HTR-8/SVneo (cell line): ENCODE results near the gene CRBN.

Experiments
- DNase-seq: peaks from one replicate; pipeline ENCODE4 v3.0.0; 2011; ENCODE audit warnings: low spot score, mixed read lengths; ENCODE audit not compliant: insufficient read length
- FAIRE-seq: peaks from 2 replicates; lab custom pipeline; 2011; peaks lifted over from hg19 to GRCh38; lab: Jason Lieb, UNC

CRBN gene

DNA sequence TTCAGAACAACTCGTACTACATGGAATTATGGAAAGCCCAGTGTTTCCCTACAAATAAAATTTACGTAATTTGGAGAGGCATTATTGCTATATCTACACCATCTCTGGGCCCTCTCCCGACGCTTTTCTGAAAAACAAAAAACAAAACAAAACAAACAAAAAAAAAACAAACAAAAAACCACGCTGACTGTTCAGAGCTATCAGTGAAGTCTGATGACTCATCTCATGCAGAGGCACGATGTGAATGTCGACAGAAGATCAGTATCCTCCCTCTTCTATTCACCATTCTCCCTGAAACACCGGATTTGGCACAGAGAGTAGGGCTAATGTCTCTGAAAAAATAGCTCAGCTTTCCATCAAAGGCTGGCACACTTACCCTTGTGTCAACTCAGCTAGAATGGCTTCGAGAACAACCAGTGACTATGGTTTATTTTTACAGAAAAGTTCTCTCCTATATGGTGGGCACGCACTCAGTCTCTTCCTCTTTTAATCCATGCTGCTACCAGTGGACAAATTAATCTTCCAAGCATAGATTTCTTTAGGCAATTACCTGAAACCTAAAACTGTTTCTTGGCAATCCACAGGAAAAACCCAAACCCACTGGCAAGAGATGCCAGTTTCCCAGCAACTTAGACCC lies 1.5 kb downstream of the CRBN start:
- FAIRE-seq = no peak
- no peak for DNase-seq

DNA sequence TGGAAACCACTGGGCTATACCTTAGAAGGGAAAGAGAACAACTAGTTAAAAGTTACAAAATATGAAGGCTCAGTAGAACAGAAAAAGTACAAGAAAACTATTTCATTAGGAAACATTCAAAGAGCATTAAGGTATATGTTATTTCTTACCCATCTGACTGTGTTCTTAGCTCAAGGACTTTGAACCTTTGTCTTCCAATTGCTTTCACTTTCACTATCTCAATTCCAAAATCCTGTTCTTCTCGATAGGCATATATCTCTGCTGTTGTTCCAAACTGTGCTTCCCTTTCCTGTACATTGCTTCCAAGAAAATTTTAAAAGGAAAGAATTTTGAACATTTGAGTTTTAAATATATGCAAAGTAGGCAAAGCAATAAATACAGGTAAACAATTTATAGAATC lies 6.9 kb downstream of the CRBN start:
- FAIRE-seq = no peak
- DNase-seq = no peak

DNA sequence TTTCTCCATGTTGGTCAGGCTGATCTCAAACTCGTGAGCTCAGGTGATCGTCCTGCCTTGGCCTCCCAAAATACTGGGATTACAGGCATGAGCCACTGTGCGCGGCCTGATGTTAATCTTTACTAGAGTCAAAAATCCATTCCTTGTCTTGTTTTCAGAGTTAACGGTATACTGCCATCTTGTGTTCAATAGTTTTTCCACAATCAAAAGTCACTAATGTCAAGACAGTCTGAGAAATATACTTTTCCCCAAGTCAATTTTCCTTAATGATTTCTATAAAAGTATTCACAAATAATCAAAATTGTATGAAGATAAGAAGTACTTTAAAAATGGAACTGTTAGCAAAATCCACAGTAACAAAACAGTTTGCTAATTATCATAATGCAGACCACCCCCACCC lies 8.5 kb downstream of the CRBN start:
- no peak for DNase-seq
- FAIRE-seq = no peak

- FAIRE-seq = no peak
Measured at GRCh38 chr3:3165650-3166049, 13.8 kb downstream of the CRBN start.

DNA sequence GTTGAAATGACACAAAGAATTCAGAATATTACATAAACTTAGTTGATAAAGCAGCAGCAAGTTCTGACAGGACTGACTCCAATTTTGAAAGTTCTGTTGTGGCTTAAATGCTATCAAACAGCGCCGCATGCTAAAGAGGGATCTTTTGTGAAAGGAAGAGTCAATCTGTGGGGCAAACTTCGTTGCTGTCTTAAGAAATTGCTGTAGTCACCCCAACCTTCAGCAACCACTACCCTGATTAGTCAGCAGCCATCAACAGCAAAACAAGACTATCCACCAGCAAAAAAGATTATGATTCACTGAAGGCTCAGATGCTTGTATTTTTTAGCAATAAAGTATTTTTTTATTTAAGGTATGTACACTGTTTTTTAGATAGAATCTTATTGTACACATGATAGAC lies 14.2 kb downstream of the CRBN start:
- no peak for DNase-seq
- FAIRE-seq = no peak

More at GRCh38 chr3:3165650-3166049, 13.8 kb downstream of the CRBN start:
- no peak for DNase-seq

DNA sequence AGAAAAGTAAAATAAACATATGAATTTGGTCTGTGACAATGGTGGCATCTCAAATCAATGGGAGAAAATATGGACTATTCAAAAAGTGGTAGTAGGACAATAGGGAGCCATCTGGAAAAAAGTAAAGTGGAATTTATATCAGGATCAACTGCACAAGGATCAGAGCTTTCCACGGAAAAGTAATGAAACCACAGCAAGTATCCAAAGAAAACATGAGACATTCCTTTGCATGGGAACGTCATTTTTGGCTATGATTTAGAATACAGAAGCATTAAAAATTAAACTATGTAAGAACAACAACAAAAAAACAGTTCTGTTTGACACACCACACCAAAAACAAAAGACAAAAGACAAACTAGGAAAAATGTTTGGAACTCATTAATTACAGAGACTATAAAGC lies 18.7 kb downstream of the CRBN start:
- no peak for DNase-seq
- FAIRE-seq = no peak

- no peak for DNase-seq
- no peak for FAIRE-seq
Measured at GRCh38 chr3:3157484-3157883, 22.0 kb downstream of the CRBN start.

GRCh38 chr3:3154879-3155610 lies 24.4 kb downstream of the CRBN start:
- FAIRE-seq = no peak

GRCh38 chr3:3151513-3151912 lies 28.0 kb downstream of the CRBN start:
- FAIRE-seq (no peak), DNase-seq (no peak)

More at GRCh38 chr3:3154879-3155610, 24.4 kb downstream of the CRBN start:
- no peak for DNase-seq

DNA sequence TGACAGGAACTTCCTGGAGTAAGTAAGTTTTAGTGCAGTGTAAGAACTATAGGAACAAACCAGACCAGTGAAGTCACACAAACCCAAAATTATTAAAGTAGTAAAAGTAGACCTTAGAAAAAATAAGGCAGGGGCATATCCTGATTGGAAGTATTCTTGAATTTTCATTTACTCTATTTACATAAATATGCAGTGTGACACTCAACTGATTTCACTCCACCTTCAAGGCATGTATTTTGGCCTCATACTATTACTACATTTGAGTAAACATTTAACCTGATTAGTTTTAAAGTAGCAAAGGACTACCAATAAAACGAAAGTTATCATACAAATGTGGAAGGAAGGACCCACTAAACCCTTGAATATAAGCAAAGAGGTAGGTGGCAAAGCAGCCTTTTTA lies 29.9 kb downstream of the CRBN start:
- no peak for DNase-seq
- FAIRE-seq = no peak

DNA sequence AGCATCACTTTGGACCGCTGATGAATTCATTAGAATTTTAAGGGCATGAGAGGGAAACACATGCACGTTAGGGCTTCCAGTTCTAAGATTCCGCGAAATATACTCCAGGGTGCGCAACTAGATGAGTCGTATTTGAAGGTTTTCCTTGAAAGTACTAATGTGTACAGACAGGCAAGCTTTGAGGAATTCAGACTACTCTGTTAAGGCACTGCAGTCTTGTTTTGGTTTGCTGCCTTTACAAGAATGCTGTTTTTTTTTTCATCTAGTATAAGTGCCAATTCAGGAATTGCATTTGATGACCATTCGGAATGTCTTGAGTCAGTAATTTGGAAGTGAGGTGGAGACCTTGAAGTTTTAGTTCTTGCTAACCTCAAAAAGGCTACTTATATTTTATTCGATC lies 33.7 kb downstream of the CRBN start:
- DNase-seq (no peak), FAIRE-seq (no peak)

DNA sequence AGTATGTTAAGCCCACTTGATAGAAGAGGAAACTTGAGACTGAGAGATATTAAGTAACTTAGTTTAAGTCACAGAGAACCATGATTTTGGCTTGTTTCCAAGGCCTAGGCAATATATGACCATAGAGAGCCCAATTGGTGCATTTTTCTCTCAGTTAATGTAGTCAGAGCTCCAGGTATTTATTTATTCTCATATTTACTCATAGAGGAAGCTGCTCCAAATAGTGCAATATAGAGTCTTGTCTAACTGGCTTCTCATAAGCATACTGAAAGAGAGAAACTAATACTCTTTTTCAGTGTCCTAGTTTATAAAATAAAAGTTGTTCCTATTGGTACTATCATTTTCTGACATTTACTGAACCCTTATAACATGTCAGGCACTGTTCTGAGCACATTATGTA lies 37.6 kb downstream of the CRBN start:
- DNase-seq (no peak), FAIRE-seq (no peak)

DNA sequence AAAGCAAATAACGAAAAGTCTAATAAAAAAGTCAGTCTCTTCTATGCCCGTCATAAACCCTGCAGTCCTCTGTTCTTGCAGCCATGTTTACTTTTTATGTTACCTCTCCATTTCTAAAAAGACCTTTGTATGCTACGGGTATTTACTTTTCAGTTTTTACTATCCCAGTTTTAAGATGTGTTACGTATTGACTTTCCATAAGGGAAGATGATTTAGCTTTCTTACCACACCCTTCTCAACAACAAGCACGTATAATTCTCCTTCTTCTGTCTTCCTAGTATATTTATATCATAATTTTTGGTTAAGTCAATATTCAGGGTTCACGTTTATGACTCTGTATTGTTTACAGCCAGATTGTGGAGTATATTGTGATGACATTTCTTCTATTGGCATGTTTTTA lies 42.0 kb downstream of the CRBN start:
- FAIRE-seq (no peak), DNase-seq (no peak)

DNA sequence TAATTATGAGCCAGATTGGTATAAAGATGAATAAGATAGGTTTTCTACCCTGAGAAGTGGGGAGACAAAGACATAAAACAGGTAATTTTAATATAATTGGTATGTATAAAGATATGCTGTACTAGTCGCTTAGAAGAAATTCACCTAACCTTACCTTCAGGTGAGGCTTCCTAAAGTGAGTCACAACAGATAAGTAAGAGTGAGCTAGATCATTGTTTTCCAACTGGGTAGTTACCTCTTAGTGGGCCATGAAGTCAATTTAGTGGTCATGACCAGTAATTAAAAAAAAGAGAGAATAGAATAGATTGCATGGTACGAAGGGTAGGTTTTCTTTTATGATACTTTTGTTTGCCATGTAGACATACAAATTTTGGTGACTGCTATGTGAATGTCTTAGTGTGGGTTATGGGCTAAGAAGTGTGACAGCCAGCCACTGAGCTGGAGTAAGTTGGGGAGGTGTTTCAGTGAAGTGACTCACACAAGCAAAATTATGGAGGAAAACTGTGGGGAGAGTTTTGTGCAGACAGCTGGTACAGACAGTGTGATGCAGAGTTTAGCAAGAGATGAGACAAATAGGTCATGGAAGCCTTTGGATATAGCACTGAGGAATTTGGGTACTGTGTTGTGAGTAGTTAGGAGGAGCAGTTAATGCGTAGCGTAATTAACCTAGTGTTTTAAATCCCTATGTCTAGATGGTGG lies 44.6 kb downstream of the CRBN start:
- DNase-seq (no peak), FAIRE-seq (no peak)

DNA sequence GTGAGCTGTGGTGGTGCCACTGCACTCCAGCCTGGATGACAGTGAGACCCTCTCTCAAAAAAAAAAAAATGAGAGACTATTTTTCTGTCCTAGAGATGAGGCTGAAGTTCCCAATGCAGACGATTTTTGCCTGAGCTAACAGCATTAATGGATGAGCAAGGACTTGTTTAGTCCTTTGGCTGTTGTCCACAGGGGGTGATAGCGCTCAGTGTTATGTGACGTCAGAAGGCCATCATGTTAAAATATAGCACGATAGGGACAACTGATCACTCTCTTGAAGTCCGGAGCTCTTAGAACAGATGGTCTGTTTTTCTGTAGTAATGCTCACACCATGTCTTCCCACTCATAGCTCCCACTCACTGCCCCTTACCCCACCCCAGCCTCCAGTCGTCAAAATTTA lies 46.0 kb downstream of the CRBN start:
- FAIRE-seq (no peak), DNase-seq (no peak)

DNA sequence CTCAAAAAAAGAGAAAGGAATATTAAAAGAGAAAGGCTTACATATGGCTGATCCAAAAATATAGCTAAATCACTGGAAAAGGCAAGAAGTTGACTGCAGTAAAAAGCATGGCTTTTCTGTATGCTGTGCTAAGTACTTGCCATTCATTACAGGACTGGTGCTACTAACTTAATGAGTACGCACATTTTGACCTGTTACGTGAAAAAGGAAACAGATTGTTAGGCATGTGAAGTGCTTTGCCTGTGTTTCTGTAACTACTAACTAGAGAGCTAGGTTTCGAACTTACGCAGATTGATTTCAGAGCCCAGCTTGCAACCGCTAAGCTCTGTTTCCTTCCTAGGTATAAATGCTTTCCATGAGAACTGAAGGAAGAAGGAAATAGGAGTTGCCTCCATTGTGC lies 49.9 kb downstream of the CRBN start:
- FAIRE-seq (no peak), DNase-seq (no peak)

DNA sequence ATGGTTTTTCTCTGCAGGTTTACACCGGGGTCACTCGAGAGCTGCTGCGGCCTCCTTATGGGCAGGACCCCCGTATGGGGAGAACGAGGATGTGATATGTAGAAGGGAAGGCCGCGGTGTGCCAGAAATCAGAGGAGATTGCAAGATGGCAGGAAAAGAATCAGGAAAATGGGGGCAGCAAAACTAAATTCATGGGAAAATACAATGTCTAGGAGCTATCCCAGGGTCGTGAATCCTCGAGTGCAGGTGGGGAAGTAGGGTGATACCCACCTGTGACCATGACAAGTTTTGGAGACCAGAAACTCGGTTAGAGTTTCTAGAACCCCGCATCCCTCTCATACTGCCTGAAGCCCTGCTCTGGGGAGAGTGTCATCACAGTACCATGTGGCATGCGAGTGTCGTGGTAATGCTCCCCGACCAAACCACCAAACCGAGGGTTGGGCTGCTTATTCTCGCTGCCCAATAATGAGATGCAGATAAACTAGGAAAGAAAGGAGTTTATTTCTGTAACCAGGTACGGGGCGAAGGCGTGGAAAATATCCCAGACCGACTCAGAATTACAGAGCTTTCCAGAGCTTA lies 52.0 kb downstream of the CRBN start:
- DNase-seq (no peak), FAIRE-seq (no peak)

DNA sequence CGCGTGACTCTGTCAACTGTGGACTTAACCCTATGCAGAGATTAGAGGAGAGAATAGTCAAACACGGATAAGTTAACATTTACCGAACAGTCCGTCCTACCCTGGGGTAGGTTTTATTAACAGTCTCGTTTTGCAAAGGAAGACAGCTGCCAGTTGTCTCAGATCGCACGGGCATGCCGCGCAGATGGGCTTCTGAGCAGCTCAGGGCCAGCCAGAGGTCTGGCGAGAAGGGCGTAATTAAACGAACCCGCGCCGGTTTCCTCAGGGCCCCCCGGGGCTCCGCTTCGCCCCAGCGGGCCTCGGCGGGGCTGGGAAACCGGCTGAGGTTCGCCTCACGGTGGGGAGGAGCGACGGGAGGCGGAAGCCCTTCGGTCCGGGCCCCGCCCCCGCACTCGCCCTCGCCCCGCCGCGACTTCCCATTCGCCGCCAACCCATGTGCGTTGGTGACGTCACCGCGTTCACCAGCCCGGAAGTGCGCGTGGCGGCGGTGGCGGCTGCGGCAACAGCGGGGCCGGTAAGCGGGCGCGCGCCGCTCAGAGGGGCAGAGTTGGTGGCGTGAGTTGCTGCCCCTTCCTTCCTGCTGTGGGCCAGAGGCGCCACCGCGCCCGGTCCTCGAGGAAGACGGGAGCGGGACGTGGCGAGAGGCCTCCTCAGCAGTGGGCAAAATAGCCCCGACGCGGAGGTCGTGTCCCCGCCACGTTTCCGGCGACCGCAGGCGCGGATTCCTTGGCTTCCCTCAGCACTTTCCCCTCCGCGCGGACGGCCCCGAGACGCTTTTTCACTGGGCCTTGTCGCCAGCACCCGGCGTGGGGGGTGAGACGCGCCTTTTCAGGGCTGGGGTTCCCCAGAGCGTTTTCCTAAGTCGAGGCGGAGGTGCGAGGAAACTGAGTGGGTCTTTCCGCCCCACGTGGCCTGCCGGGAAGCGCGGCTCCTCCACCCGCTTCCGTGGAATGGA lies 52.7 kb downstream of the CRBN start, which contains the start of gene TRNT1:
Gene TRNT1, plus strand, starts transcription at position 464 of the 955 bp plus-strand sequence. CDS start 2,101 bp downstream, outside the sequence.
- DNase-seq (peak; percentile 94), FAIRE-seq (peak; percentile 99)

- no peak for FAIRE-seq
- no peak for DNase-seq
Measured at GRCh38 chr3:3125977-3126376, 53.5 kb downstream of the CRBN start.

DNA sequence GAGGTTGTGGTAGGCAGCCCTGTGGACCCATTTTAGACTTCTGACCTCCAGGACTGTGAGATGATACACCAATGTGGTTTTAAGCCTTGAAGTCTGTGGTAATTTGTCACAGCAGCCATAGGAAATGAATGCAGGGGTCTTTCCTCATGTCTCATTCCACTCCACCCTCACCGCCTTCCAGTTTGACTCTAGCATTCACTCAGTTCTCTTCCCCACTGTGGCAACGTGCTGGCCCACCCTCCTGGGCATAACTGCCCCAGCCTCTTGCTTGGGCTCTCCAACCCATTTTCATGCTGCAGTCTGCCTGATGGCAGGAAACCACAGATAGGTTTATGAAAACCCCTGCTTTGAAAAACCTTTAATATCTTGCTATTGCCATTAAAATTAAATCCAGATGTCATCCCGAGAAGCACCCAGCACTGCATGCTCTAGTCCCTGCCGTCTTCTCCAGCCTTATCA lies 60.1 kb downstream of the CRBN start:
- DNase-seq = no peak
- FAIRE-seq = no peak
